GM18517 (cell line): Measurements from ENCODE around the gene MFAP4.
A peak's percentile ranks its signal among the peaks of the same experiment; 100 is the strongest.

ENCODE experiments used
- ATAC-seq: cut with Tn5 transposase; IDR thresholded peaks from one replicate; pipeline ENCODE4 v1.9.1; 2021; ENCODE audit warnings: mild to moderate bottlenecking, moderate library complexity; ENCODE audit not compliant: unreplicated experiment

The MFAP4 gene

DNA sequence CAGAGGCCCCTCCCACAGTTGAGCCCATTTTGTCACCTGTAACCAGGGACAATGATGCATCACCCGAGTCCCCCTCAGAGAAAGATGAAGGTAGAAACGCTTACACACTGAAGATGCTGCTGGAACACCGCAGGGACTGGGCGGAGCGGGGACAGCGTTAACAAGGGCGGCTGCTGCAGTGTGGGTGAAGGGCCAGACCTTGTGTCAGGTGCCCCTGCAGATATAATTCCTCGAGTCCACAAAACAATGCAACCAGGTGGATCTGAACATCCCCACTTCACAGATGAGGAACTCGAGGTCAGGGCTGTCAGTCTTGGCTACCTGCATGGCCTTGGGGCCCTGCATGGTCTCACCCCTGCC lies 15.0 kb downstream of the MFAP4 start:
- no peak for ATAC-seq

DNA sequence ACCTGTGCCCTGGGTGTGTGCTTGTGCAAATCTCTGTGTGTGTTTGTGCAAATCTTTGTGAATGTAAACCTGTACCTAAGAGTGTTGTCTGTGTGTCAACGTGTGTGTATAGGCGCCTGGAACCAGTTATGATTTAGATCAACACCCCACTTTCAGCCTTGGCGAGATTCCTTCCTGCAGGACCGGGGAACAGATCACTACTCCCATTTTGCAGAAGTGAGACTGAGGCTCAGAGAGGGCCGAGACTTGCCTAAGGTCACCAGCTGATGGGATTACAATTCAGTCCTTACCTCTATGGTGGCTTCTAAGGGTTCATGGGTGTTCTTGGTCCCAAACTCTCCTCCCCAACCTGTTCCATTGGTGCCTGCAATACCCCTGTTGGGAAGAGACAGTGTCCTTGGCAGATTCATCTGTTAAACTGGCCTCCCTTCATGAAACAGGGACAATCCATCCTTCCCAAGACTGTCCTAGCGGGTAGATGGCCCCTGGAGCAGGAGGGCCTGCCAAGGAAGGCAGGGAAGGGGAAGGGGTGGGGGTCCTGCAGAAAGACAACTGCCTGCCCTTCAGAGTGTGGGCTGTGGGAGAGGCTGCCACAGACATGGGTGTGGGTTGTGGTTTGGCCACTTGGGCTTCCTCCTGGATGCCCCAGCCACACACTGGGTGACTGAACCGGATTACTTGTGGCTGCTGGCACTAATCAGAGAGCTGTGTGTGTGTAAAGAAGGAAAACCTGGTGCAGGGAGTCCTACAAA lies 15.6 kb downstream of the MFAP4 start:
- ATAC-seq, result no peak

DNA sequence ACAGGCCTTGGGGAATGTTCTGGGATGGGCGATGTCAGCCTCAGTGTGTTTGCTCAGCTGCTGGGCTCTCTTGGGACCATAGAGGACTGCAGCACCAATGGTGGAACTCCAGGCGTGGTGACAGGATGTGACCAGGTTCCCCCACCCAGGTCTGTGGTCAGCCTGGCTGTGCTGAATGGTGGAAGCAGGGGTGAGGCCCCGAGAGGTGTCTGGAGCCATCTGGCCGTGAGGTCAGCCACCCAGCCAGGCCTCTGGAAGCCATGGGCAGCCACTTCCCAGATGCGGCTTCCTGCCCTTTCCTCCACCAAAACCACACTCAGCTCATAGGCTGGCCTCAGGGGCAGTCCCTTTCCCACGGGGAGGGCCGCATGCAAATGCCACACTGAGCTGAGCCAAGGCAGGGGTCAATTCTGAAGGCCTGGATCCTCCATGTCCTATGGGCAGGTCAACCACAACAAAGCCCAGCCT lies 16.5 kb downstream of the MFAP4 start:
- no peak for ATAC-seq

DNA sequence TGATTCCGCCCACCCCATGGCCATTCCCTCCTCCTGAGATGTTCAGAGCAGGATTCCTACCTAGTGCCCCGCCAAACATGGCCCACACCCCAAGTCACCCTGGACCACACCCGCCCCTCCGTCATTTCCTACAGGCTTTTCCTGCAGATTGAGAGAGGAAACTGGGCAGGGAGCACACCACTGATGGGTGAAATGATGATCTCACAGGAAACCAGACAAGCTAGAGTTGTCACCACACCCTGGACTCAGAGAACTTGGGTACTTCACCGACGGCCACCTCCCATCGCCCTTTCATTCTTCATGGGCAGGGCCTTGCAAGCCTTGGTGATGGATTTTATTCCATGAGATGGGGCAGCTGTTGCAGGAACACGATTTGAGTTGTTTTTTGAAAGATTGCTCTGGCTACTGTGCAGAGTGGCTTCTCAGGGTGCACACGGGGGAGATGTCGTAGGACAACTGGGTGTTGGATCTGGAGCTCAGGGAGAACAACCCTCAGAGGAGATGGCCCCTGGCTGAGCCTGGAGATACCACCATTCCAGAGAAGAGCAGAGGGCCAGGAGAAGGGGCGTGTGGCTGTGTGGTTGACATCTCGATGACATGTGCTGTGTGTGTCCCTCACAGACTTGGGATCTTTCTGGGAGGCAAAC lies 17.0 kb downstream of the MFAP4 start:
- no peak for ATAC-seq

DNA sequence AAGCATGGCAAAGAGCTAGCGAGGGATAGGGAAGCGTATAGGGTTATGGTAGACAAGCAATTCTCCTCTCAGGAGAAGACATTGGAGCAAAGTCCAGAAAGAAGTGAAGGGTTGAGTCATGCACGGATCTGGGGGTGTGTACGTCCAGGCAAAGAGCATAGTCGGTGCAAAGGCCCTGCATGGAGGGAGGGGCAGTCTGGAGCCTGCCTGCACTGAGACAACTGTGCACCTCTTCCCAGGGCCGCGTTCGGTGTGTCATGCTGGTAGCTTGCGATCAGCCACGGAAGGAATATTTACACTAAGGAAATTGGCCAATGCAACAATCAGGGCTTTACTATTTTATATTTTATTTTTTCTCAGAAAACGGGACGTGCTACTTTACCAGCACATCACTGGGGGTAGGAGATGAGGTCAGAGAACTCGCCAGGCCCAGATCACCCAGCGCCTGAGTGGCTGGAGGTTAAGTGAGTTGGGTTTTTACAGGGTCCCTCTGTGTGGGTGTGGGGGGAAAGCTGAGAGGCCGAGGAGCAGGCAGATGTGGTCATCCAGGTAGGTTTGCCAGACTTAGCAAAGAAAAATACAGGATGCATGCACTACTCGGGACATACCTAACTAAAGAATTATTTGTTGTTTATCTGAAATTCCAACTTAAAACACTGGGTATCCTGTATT lies 17.7 kb downstream of the MFAP4 start:
- no peak for ATAC-seq

DNA sequence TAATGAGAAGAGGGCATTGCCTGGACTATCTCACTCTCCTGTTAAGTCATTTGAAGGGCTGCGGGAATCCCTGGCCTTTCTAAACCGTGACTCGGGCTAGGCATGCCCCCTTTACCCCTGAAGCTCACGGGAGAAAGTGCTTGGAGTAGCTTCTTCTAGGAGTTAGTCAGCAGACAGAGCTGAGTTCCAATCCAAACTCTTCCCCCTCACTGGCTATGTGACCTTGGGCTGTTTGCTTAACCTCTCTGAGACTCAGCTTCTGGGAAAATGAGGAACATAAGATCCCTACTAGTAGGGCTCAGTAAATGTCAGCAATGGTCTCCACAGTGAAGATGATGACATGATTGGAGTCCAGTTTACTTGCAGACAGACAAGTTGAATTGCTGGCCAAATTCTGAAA lies 18.8 kb downstream of the MFAP4 start:
- ATAC-seq, result no peak

DNA sequence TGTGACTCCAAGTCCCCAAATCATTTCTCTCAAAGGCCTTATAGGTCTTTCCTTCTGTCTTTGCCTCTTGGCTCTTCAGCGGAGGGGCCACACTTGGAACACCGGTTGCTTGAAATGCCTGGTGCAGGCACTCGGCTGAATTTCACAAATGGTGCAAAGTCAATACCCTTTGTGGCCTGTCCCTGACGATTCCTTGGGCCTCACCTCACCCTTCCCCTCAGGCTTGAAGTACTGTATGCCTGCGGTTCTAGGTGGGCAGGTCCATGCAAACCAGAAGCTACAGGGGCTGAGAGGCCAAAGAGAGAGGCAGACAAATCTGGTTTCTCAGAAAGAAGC lies 20.4 kb downstream of the MFAP4 start:
- ATAC-seq, result no peak

DNA sequence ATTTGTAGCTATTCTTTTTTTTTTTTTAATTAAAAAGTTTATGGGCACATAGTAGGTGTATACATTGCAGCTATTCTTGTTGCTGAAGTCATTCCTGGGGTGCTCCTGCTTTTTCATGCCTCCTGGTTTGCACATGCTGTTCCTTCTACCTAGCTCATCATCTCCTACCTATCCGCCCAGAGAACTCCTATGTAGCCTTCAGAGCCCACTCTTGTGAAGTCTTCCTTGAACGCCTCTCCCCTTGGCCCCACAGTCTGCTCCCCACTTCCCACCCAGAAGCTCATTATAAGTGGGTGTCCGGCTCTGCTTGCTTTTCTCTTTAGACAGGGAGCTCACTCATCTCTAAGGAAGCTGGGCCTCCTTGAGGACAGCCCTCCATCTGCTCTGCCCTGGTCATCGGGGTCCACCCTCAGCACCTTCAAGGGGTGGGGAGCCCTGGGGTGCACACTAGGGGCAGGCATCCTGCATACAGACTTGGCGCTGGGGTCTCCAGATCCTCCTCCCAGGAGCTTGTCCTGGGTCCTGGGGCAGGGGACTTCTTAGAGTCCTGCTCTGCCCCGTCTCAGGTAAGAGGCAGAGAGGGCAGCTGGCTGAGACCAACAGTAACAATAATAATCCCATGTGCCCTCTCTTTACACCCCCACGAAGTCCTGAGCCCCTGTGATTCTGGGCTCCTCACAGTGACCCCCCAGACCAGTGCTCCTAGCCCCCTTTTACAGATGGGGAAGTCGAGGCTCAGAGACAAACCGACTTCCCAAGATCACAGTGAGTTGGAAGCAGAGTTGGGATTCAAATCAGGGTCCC lies 21.0 kb downstream of the MFAP4 start:
- no peak for ATAC-seq

DNA sequence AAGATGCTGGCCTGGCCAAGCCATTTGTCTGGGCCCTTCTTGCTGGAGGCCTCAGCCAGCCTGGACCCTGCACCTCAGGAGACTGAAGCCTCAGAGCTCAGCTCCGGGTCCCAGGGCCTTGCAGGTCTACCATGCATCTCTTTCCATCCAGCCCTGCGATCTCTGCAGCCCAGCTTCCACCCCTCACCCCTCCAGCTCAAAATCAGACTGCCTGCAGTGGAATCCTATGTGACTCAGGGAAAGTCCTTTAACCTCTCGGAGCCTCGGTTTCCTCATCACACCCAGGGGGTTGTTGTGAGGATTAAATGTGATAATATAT lies 21.5 kb downstream of the MFAP4 start:
- ATAC-seq, result no peak

DNA sequence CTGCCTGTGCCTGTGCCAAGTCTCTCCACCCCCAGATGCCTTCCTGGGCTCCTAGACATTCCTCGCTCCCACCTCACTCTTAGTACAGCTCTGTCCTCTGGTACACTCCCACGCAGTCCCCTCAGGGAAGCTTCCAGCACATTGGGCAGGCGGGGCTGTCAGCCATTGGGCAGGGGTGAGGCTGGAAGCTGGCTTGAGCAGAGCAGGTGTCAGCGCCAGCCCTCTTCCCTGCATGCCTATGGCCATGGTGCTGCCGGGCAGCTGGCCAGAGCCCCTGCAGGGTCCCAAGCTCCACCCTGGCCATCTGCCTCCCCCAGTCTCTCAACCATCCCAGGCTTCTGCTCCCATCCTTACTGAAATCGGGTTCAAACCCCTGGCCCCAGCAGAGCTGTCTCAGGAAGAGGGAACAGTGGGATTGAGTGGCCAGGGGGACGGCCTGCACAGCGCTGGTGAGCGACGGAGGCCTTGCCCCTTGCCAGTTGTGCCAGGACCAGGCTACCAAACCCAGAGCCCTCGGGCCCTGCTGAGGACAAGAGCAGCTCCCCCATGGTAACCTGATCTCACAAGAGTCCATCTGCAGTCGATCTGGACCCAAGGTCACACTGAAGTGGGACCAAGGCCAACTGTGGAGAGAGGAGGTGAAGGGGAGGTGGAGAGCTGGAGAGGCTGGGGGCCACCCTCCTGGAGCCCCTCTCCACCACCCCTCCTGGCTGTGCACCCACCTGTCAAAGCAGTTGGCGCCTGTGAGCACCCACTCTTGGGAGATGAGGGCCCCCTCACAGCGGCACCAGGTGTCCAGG lies 22.1 kb downstream of the MFAP4 start:
- ATAC-seq, result no peak

DNA sequence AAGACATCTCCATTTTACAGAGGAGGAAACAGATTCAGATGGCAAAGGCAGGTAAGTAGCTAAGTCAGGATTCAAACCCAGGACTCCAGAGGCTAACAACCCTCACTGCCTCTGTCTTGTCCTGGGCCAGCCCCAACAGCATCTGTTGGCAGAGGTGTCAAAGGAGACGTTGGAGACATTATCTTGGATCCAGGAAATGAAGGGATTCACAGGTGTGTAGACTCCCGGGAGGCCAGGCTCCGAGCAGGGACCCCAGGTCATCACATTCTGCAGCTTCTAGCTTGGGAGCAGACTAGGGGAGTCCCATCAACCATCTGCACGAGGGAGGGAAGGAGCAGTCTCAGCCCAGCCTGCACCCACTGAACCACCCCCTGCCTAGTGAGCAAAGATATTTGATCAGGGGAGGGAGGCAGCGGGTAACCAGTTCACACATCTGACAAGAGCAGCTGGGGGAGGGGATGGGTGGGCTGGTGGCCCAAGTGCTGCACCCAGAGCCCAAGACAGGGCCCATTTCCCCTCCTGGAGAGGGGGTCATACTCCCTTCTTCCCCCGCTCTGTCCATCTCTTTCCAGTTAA lies 23.4 kb downstream of the MFAP4 start:
- no peak for ATAC-seq

DNA sequence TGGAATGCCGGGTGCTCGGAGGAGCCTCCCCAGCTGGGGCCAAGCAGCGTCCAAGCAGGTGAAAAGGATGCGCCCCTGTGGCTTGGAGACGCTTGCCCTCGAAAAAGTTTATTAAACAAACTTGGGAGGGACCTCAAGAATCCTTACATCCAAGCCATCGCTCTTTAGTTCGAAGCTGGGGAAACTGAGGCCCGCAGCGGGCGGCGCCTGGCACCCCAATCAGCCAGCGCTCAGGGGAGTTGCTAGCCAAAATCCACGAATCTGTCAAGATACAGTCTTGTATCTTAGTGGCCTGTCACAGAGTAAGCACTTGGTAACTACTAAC lies 23.9 kb downstream of the MFAP4 start:
- no peak for ATAC-seq

DNA sequence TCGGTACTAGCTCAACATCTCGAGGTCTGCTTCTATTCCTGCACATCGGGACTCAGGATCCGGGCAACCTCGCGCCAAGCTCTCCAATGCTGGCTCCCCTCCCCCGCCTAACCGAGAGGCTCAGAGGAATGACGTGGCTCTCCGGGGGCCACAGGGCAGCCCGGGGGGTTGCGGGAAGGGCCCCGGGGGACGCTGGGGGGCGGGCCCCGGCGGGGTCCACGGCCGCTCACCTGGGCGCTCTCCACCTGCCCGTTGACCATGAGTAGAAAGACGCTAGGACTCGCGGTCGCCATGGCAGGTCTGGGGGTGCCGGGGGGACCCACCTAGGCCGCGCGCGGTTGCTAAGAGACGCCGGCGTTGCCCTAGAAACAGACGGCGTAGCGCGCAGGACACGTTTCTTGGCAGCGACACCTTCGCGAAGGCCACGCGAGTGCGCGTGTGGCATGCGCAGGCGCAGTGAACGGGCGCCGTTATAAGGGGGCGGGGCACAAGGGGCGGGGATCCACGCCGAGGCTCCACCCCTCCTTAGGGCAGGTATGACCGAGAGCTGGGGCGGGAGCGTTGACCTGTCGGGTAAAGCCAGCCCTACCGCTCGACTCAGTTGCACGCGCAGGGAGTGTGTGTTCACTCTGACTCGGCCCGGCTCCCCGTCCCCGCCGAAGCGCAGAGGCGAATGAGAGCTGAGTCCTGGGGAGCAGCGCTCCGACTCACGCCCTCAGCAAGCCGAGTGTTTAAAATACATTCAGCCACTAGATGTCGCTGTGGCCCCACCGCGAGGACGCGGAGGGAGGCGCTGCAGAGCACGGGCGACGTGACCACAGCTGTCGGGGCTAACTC lies 24.5 kb downstream of the MFAP4 start, which contains the start of gene B9D1:
TSS of gene B9D1 (minus strand) at position 447 of the 837 bp plus-strand sequence. CDS start at position 293, 154 bp downstream.
- peak; percentile 82 for ATAC-seq

DNA sequence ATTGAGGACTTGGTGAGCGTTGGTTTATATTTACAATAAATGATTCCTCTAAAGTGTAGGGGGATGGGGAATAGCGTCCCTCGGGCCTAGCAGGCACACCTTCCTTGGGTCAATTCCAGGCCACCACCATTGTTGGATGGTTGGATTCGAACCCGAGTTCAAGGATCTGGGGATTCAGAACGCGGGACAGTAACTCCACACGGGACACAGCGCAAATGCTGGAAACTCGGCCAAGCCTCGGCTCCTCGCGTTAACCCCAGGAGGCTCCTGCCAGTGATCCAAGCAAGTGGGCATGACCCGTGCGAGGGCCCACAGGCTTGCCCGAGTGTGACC lies 25.1 kb downstream of the MFAP4 start:
- no peak for ATAC-seq

DNA sequence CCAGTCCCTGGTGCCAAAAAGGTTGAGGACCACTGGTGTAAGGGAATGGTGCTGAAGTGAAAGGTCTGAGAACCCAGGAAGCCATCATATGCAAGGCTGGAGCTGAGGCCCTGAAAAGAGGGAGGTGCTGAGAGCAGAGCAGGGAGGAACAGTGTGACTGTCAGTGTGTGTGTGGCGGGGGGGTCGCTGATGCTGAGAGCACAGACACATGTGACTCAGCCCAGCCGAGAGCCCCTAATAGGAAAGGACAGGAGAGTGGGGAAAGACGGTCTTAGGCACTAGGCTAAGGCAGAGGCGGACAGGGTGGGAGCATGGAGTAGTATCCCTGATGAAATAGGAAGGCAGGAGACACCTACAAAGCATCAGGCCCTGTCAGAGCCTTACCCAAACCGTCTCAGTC lies 25.7 kb downstream of the MFAP4 start:
- no peak for ATAC-seq

DNA sequence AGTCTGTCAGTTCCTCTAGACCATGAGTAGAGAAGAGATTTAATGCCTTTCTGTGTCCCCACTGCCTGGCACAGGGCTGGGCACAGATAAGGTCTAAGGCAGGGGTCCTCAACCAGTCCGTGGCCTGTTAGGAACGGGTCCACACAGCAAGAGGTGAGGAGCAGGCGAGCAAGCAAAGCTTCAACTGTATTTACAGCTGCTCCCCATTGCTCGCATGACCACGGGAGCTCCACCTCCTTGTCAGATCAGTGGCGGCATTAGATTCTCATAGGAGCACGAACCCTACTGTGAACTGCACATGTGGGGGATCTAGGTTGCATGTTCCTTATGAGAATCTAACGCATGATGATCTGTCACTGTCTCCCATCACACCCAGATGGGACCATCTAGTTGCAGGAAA lies 26.2 kb downstream of the MFAP4 start:
- ATAC-seq, result no peak

DNA sequence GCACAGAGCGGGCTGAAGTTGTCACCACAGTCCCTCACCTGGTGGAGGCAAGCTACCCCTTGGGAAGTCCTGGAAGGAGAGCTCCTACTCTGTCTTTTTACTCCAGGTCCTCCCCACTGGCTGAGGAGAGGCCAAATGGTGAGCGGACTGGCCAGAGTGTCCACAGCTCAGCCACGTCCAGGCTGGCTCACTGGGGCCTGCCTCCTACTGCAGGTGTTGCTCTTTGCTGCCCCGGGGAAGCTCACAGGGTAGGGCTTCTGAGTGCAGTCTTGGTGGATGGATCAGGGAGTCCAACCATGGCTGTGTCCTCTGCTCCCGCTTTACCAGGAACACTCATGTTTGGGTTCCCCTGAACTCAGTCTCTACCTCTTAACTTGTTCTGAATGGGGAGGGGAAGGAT lies 27.1 kb downstream of the MFAP4 start:
- no peak for ATAC-seq

DNA sequence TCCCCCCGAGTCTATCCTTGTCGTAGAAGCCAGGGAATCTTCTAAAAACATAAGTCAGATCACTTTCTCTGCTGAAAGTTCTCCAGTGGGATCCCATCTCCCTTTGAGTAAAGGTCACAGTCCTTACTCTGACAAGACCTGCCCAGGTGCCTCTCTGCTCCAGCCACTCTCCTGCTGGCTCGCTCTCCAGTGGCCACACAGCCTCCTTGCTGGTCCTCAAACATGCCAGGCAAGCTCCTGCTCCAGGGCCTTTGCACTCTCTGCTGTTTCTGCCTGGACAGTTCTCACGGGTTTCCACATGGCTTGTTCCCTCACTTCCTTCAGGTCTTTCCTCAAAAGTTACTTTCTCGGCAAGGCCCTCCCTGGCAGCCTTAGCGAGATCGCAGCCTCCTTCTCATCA lies 27.8 kb downstream of the MFAP4 start:
- ATAC-seq, result no peak

DNA sequence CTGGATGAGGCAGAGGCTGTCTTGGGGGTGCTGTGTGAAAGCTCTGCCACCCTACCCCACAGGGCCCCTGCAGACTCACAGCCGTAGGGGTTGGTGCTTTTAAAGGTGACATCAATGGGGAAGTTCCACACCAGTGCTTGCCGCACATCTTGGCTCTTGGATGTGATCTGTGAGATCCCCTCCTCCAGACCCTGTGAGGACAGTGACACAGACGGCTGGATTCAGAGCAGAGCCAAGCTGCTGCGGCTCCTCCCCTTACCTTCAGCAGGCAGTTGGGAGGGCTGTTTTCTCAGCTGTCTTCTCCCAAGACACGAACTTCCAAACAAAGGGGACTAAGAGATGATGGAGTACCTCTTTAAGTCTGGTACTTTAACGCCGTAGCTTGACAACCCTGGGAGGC lies 29.2 kb downstream of the MFAP4 start:
- no peak for ATAC-seq

DNA sequence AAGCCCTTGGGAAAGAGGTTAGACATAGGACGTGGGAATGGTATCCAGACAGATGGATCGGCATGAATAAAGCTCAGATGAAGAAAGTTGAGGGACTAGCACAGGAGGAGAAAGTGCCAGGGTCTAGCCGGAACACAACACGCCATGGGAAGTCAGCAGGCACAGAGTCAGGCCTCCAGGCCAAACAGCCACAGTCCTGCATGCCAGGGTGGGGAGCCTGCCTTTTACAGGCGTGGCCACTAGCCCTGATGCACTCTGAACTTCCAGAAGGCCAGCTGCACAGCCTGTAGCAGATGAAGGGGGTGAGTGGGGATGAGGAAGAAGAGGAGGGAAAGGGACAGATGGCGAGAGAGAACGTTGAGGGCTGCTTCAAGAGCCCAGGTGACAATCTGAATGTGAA lies 29.6 kb downstream of the MFAP4 start:
- ATAC-seq, result no peak
